Retinal pigment epithelial cell (primary cell): Measurements from ENCODE around the gene TSPAN18.

Source experiments
- DNase-seq: peaks from one replicate; pipeline ENCODE4 v3.0.0-alpha.2; 2010; ENCODE audit warnings: low read depth
- H3K4me3 ChIP-seq: 2 replicates; pipeline ENCODE4 v1.5.1; 2011; ENCODE audit warnings: mild to moderate bottlenecking, low read length, control low read depth, moderate library complexity
- TF ChIP-seq, protein P1 (sequence below): conservative IDR thresholded peaks from 2 replicates; pipeline ENCODE4 v1.5.1; 2011; ENCODE audit warnings: low read depth, low read length, control low read depth, inconsistent platforms

The TSPAN18 gene, protein sequence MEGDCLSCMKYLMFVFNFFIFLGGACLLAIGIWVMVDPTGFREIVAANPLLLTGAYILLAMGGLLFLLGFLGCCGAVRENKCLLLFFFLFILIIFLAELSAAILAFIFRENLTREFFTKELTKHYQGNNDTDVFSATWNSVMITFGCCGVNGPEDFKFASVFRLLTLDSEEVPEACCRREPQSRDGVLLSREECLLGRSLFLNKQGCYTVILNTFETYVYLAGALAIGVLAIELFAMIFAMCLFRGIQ

GRCh38 chr11:44726283-44727113, at the start of gene TSPAN18:
TSS of gene TSPAN18 (plus strand) at chr11:44726962. CDS start at chr11:44906417, 179,455 bp downstream.
- TF ChIP-seq, protein P1, sequence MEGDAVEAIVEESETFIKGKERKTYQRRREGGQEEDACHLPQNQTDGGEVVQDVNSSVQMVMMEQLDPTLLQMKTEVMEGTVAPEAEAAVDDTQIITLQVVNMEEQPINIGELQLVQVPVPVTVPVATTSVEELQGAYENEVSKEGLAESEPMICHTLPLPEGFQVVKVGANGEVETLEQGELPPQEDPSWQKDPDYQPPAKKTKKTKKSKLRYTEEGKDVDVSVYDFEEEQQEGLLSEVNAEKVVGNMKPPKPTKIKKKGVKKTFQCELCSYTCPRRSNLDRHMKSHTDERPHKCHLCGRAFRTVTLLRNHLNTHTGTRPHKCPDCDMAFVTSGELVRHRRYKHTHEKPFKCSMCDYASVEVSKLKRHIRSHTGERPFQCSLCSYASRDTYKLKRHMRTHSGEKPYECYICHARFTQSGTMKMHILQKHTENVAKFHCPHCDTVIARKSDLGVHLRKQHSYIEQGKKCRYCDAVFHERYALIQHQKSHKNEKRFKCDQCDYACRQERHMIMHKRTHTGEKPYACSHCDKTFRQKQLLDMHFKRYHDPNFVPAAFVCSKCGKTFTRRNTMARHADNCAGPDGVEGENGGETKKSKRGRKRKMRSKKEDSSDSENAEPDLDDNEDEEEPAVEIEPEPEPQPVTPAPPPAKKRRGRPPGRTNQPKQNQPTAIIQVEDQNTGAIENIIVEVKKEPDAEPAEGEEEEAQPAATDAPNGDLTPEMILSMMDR, result no peak
- DNase-seq, result no peak
- H3K4me3 ChIP-seq, result peak within 1 kb of the TSS; percentile 49

DNA sequence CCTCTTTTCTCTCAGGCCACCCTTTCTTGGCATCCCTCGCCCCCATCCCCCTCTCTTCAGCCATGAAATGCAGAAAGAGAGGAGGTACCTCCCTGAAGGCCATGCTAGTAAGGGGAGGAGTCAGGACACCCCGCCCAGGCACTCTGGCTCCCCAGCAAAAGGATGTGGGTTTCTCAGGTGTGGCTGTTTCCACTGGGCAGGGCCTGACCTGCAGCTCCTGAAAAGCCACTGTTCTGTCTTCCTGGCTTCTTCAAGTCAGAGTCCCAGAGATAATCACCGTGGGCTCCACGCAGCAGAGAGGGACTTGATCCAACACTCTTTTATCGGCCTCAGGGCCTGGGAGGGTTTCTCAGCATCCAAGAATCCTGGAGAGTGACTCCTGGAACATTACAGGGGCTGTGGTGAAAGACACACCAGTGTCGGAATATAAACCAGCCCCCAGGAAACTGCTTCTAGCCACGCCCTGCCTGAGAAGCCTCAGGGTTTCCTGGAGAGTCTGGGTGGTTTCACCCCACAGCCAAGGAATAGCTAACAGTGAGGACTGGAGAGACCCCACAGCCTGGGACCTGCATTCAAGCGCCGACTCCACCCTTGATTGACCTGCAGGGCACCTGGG, 45.7 kb upstream of the TSPAN18 start:
- no peak overlapping the region for H3K4me3 ChIP-seq
- DNase-seq, result no peak
- TF ChIP-seq, protein P1, result no peak

GRCh38 chr11:44681698-44682097, 45.1 kb upstream of the TSPAN18 start:
- H3K4me3 ChIP-seq, result no peak overlapping the region
- TF ChIP-seq, protein P1, result no peak
- DNase-seq, result peak; percentile 12

DNA sequence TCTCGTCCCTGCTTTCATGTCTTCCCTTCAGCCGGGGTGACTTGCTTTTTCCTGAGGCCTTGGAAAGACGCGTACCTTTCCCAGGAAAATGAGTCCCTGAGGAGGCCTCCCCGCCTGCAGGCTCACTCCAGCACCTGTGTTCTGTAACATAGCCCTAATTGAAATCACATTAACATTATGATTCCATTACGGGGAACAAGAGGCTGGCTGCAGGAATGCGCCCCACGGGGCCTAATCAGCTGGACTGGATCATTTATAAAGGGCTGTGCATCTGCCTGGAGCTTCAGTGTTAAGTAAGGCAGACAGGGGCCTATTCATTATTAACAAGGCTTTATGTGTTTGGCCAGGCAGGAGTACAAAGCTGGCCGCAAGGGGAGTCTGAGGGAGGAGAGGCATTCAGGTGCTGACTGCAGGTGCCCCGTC, 41.9 kb upstream of the TSPAN18 start:
- H3K4me3 ChIP-seq, result no peak overlapping the region
- DNase-seq, result no peak
- TF ChIP-seq, protein P1, result no peak

GRCh38 chr11:44687388-44687787, 39.4 kb upstream of the TSPAN18 start:
- DNase-seq, result no peak
- TF ChIP-seq, protein P1, result no peak
- H3K4me3 ChIP-seq, result no peak overlapping the region

- no peak for DNase-seq
- TF ChIP-seq, protein P1, result no peak
- no peak overlapping the region for H3K4me3 ChIP-seq
These were observed 37.5 kb upstream of the TSPAN18 start for GRCh38 chr11:44689265-44689664.
